Left lung (tissue), 14 donors: ENCODE data around the gene PANX2. TPM values are rescaled to one million over a fixed set of nuclear protein-coding genes. Genes with fewer than 3 reads are reported as not detected.

Experiments used
- ATAC-seq: fragments of 200-7000 bp; cut with Tn5 transposase; one replicate; pipeline ENCODE4 v1.9.1; 2020; ENCODE audit warnings: moderate library complexity
- DNase-seq, 4 donors: peaks; one replicate each; pipeline ENCODE4 v3.0.0-alpha.2; 2013 to 2020
- H3K27ac ChIP-seq, 2 donors: fragments of 200-600 bp; sonication (generic) in 1 of 2; one replicate each; pipeline versions ENCODE4 v1.5.0 to v1.8.0; 2020 to 2021
- H3K27me3 ChIP-seq, 2 donors: fragments of 200-600 bp; sonication (generic) in 1 of 2; one replicate each; pipeline versions ENCODE4 v1.5.0 to v1.8.0; 2020 to 2021
- H3K36me3 ChIP-seq, 2 donors: fragments of 200-600 bp; sonication (generic) in 1 of 2; one replicate each; pipeline versions ENCODE4 v1.5.0 to v1.8.0; 2020 to 2021
- H3K4me1 ChIP-seq, 2 donors: fragments of 200-600 bp; one replicate each; pipeline ENCODE4 v1.8.0; 2021
- H3K4me3 ChIP-seq, 2 donors: fragments of 200-600 bp; sonication (generic) in 1 of 2; one replicate each; pipeline versions ENCODE4 v1.5.0 to v1.8.0; 2020 to 2021; ENCODE audit warnings: mild to moderate bottlenecking in 1 of 2
- H3K9me3 ChIP-seq, 2 donors: fragments of 200-600 bp; sonication (generic) in 1 of 2; one replicate each; pipeline versions ENCODE4 v1.5.0 to v1.8.0; 2020 to 2021
- intact Hi-C, 2 donors: fragments of 100-400 bp; cut with DNase I; formaldehyde crosslinking; loops; one replicate each; pipeline versions ENCODE4 v1.11.2 to v1.14.2; 2022
- long read RNA-seq, 12 donors: library from polyadenylated mRNA in 2 of 12; unstranded in 2 of 12; transcript quantifications; one replicate each; pipeline ENCODE4 v2.0.0 and lab custom pipeline, GENCODE V29; 2019 to 2026
- polyA plus RNA-seq, 6 donors: library from polyadenylated mRNA; unstranded; fragments of 120-200 nt; gene quantifications; one replicate each; pipeline ENCODE4 v1.2.1, GENCODE V29; 2013; ENCODE audit not compliant: insufficient read length in 6 of 6
- total RNA-seq, 2 donors: library from RNA; stranded (reverse); fragmentation: NEBNext Ultra II Directional; extraction: Animal tissue kit (Norgen Biotek cat#: 25700); gene quantifications; one replicate each; pipeline ENCODE4 v1.2.1, GENCODE V29; 2021
- TF ChIP-seq, protein P1 (sequence below), 2 donors: fragments of 200-600 bp; sonication (generic) in 1 of 2; IDR thresholded peaks; one replicate each; pipeline versions ENCODE4 v1.5.0 to v1.8.0; 2021; ENCODE audit warnings: antibody characterized with exemption in 2 of 2
- donor health status: DM: no; HTN: yes; CAD: no.
- donor health status: DM: no; HTN: no; CAD: no.

PANX2 gene, protein sequence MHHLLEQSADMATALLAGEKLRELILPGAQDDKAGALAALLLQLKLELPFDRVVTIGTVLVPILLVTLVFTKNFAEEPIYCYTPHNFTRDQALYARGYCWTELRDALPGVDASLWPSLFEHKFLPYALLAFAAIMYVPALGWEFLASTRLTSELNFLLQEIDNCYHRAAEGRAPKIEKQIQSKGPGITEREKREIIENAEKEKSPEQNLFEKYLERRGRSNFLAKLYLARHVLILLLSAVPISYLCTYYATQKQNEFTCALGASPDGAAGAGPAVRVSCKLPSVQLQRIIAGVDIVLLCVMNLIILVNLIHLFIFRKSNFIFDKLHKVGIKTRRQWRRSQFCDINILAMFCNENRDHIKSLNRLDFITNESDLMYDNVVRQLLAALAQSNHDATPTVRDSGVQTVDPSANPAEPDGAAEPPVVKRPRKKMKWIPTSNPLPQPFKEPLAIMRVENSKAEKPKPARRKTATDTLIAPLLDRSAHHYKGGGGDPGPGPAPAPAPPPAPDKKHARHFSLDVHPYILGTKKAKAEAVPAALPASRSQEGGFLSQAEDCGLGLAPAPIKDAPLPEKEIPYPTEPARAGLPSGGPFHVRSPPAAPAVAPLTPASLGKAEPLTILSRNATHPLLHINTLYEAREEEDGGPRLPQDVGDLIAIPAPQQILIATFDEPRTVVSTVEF
- total RNA-seq (1 to 10 TPM; 2.1 to 4.6 TPM), polyA plus RNA-seq (under 1 TPM; 0.51 to 0.84 (median 0.61) TPM)
- long read RNA-seq, donor 1, result 0 reads
- long read RNA-seq, donor 2, result 0 reads
- long read RNA-seq, donor 3, result 0 reads
- long read RNA-seq, donor 4, result 0 reads
- long read RNA-seq, donor 5, result 0 reads
- long read RNA-seq, donor 6, partial matches to known transcripts, result 0 of 1 reads
- long read RNA-seq, donor 6, other reads (novel, unspliced or antisense), result 0 of 1 reads
- long read RNA-seq, donor 7, result 0 reads
- long read RNA-seq, donor 8, partial matches to known transcripts, result 0 of 1 reads
- long read RNA-seq, donor 8, other reads (novel, unspliced or antisense), result 0 of 1 reads
- long read RNA-seq, donor 9, result 0 reads
- long read RNA-seq, donor 10, result 0 reads
- long read RNA-seq, donor 11, partial matches to known transcripts, result 41 of 41 reads
- long read RNA-seq, donor 11, other reads (novel, unspliced or antisense), result 0 of 41 reads
- long read RNA-seq, donor 12, result 0 reads

DNA sequence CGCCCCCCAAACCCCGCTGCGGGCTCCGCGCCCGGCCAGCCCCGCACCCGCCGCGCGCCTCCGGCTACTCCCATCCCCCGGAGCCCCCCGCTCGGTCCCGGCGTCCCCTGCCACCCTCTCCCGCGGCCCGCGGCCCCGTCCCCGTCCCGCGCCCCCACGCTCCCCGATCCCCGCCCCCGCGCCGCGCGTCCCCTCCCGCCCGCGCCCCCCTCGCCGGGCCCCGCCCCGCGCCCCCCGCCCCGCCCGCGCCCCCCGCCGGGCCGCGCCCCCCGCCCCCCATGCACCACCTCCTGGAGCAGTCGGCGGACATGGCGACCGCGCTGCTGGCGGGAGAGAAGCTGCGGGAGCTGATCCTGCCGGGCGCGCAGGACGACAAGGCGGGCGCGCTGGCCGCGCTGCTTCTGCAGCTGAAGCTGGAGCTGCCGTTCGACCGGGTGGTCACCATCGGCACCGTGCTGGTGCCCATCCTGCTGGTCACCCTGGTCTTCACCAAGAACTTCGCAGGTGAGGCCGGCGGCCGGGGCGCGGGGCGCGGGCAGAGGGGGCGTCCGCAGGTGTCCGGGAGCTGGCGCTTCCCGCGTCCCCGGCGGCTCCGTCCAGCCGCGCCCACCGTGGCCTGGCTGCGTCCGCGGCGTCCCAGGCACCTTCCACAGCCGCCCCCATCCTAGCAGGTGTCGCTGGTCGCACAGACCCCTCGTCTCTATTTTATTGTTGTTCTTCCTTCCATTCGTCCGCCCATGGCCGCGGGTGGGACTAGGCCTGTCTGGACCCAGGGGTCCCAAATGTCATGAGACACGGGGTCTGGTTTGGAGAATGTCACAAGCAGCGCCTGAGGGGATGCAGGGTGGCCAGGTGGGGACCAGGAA lies at the start of gene PANX2:
TSS of gene PANX2 (plus strand) at position 279 of the 866 bp plus-strand sequence. CDS start at position 279, 0 bp downstream.
- TF ChIP-seq, protein P1, sequence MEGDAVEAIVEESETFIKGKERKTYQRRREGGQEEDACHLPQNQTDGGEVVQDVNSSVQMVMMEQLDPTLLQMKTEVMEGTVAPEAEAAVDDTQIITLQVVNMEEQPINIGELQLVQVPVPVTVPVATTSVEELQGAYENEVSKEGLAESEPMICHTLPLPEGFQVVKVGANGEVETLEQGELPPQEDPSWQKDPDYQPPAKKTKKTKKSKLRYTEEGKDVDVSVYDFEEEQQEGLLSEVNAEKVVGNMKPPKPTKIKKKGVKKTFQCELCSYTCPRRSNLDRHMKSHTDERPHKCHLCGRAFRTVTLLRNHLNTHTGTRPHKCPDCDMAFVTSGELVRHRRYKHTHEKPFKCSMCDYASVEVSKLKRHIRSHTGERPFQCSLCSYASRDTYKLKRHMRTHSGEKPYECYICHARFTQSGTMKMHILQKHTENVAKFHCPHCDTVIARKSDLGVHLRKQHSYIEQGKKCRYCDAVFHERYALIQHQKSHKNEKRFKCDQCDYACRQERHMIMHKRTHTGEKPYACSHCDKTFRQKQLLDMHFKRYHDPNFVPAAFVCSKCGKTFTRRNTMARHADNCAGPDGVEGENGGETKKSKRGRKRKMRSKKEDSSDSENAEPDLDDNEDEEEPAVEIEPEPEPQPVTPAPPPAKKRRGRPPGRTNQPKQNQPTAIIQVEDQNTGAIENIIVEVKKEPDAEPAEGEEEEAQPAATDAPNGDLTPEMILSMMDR (IDR thresholded peaks at IDR 0.05), result no peak
- Histone ChIP-seq H3K36me3 (no peaks in the 10 kb centered on the region), H3K4me1 (peaks cover 0 to 21% of the 10 kb centered on the region in 2 donors), H3K27me3 (peaks cover 18 to 49% of the 10 kb centered on the region in 2 donors), H3K4me3 (peak within 1 kb of the TSS; percentile 21 to 45), H3K9me3 (no peaks in the 10 kb centered on the region), H3K27ac (no peak within 1 kb of the TSS)
- DNase-seq (peak in 2 of 4 donors; percentile 34 to 85), ATAC-seq (no peak)
- intact Hi-C loops, result no loop called here

GRCh38 chr22:50121202-50121740 lies 49.3 kb upstream of the PANX2 start:
- no peak for ATAC-seq
- no peak overlapping the region for H3K4me3 ChIP-seq
- H3K27me3 ChIP-seq, result no peaks in the 10 kb centered on the region
- intact Hi-C loops, result no loop called here
- peaks cover 0 to 18% of the 10 kb centered on the region in 2 donors for H3K9me3 ChIP-seq
- H3K4me1 ChIP-seq, result peaks cover 0 to 5% of the 10 kb centered on the region in 2 donors
- no peak for DNase-seq
- TF ChIP-seq, protein P1 (IDR thresholded peaks at IDR 0.05), result no peak
- no peaks in the 10 kb centered on the region for H3K36me3 ChIP-seq
- H3K27ac ChIP-seq, result no peak overlapping the region

GRCh38 chr22:50123119-50123518 lies 47.4 kb upstream of the PANX2 start:
- Histone ChIP-seq H3K27me3 (no peaks in the 10 kb centered on the region), H3K4me3 (no peak overlapping the region), H3K9me3 (peaks cover 0 to 18% of the 10 kb centered on the region in 2 donors), H3K4me1 (peaks cover 0 to 5% of the 10 kb centered on the region in 2 donors), H3K36me3 (no peaks in the 10 kb centered on the region), H3K27ac (no peak overlapping the region)
- intact Hi-C loops, result no loop called here
- DNase-seq (no peak), ATAC-seq (no peak)
- TF ChIP-seq, protein P1 (IDR thresholded peaks at IDR 0.05), result no peak

DNA sequence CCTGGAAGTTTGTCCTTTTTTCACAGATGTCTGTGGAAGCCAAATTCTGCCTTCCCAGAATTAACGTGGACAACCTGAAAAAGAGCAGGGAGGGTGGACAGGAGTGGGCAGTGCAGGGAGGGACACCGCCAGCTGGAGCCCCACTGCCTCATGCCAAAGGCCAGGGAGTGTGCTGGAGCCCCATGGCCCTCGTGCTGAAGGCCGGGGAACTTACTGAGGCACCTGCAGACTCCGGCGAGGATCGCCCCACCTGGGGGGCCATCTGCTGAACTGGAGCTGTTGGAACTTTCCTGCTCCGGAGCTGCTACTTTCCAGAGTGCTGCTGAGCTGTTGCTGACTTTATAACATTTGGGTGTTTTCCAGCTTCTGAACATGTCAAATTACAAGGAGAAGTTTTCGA lies 45.5 kb upstream of the PANX2 start:
- no peak for ATAC-seq

More for the DNA sequence above, 45.5 kb upstream of the PANX2 start:
- no peaks in the 10 kb centered on the region for H3K36me3 ChIP-seq
- TF ChIP-seq, protein P1 (IDR thresholded peaks at IDR 0.05), result no peak
- peaks cover 0 to 18% of the 10 kb centered on the region in 2 donors for H3K9me3 ChIP-seq
- no peaks in the 10 kb centered on the region for H3K4me1 ChIP-seq
- no peak for DNase-seq
- H3K4me3 ChIP-seq, result no peak overlapping the region
- intact Hi-C loops, result no loop called here
- no peak overlapping the region for H3K27ac ChIP-seq
- no peaks in the 10 kb centered on the region for H3K27me3 ChIP-seq
